Non-pigmented ciliary epithelial cell (primary cell): ENCODE results near the gene MSMO1.

Experiments used
- DNase-seq: peaks from one replicate; pipeline ENCODE4 v3.0.0-alpha.2; 2010; ENCODE audit warnings: low read depth

Gene MSMO1

GRCh38 chr4:165360985-165361670 is 33.7 kb downstream of the MSMO1 start:
- DNase-seq, result no peak

- DNase-seq, result no peak
These were observed 34.3 kb downstream of the MSMO1 start for GRCh38 chr4:165361810-165362209.

- no peak for DNase-seq
These were observed 37.1 kb downstream of the MSMO1 start for GRCh38 chr4:165364452-165365080.

GRCh38 chr4:165367040-165367439 is 39.6 kb downstream of the MSMO1 start:
- no peak for DNase-seq

- DNase-seq, result no peak
These were observed 40.6 kb downstream of the MSMO1 start for GRCh38 chr4:165368114-165368513.

- DNase-seq, result no peak
These were observed 41.1 kb downstream of the MSMO1 start for GRCh38 chr4:165368567-165368966.

- DNase-seq, result no peak
These were observed 42.1 kb downstream of the MSMO1 start for GRCh38 chr4:165369522-165369921.

GRCh38 chr4:165370530-165370929 is 43.1 kb downstream of the MSMO1 start:
- no peak for DNase-seq

- DNase-seq, result no peak
These were observed 48.0 kb downstream of the MSMO1 start for GRCh38 chr4:165375465-165375864.

- no peak for DNase-seq
These were observed 50.9 kb downstream of the MSMO1 start for GRCh38 chr4:165378398-165378744.

- no peak for DNase-seq
These were observed 51.5 kb downstream of the MSMO1 start, which contains the start of gene CPE for GRCh38 chr4:165378745-165379677. Gene CPE, plus strand, starts transcription at chr4:165379008. Its CDS starts 214 bp downstream, at chr4:165379222.

- no peak for DNase-seq
These were observed 52.2 kb downstream of the MSMO1 start for GRCh38 chr4:165379678-165380064.

GRCh38 chr4:165380805-165381204 is 53.3 kb downstream of the MSMO1 start:
- DNase-seq, result no peak

- no peak for DNase-seq
These were observed 54.4 kb downstream of the MSMO1 start for GRCh38 chr4:165381821-165382373.

GRCh38 chr4:165382640-165383039 is 55.2 kb downstream of the MSMO1 start:
- DNase-seq, result no peak

- no peak for DNase-seq
These were observed 56.2 kb downstream of the MSMO1 start for GRCh38 chr4:165383591-165384073.

- no peak for DNase-seq
These were observed 56.7 kb downstream of the MSMO1 start for GRCh38 chr4:165384186-165384585.

GRCh38 chr4:165384598-165384997 is 57.1 kb downstream of the MSMO1 start:
- DNase-seq, result no peak

GRCh38 chr4:165385126-165385525 is 57.7 kb downstream of the MSMO1 start:
- DNase-seq, result no peak

- no peak for DNase-seq
These were observed 58.9 kb downstream of the MSMO1 start for GRCh38 chr4:165386328-165386727.

- DNase-seq, result no peak
These were observed 61.3 kb downstream of the MSMO1 start for GRCh38 chr4:165388756-165389155.
